Fibroblast of skin of left quadriceps (primary cell): ENCODE results near the gene WNT2.
"Not testable (repeated sequence)": the region's sequence is repeated elsewhere in the genome, so short reads cannot be mapped to it uniquely, and the experiment has no call there.

Source experiments
- DNase-seq, 2 experiments: peaks; one replicate each; pipeline ENCODE4 v3.0.0-alpha.2; 2013; ENCODE audit warnings: low read depth in 2 of 2

WNT2 gene

GRCh38 chr7:117308891-117309290 is 14.0 kb downstream of the WNT2 start:
- no peak for DNase-seq

- DNase-seq, result no peak
Observed at GRCh38 chr7:117302396-117302795, 20.5 kb downstream of the WNT2 start.

- DNase-seq, result not testable (repeated sequence)
Observed at GRCh38 chr7:117300506-117300905, 22.4 kb downstream of the WNT2 start.

GRCh38 chr7:117297606-117298005 is 25.3 kb downstream of the WNT2 start:
- DNase-seq, result no peak

DNA sequence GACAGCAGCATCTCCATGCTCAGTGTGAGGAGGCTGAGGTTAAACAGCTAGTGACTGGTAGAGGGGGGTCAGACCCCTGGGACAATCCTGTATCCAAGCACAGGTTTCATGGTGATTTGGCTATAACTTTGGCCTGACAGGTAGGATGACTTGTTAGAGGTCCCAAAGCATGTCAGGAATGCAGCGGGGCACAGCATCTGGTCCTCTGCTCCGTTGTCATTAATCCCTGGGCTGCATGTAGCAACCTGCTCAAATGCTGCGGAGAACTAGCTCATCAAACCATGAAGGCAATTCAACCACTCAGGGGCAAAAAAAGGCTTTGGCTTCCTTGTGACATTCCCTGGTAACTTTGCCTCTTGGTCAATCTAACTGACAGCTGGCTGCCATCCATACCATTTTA is 26.8 kb downstream of the WNT2 start:
- no peak for DNase-seq

DNA sequence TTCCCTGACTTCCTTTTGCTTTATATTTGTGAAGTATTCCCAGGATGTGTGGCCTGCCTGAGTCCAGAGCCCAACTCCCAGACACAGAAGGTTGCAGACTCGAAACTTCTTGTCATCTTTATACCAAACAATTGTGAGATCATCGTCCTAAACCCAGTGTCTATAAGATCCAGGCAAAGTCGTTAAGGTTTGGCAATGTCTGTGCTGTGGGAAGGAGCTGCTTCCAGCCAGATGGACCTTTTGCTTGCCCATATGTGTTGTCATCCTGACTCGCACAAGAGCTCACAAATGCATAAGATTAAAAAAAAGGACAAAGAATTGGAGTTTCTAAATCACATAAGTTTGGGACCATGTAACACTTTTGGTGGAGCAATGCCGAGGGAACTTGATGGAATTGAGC is 37.0 kb downstream of the WNT2 start:
- no peak for DNase-seq

DNA sequence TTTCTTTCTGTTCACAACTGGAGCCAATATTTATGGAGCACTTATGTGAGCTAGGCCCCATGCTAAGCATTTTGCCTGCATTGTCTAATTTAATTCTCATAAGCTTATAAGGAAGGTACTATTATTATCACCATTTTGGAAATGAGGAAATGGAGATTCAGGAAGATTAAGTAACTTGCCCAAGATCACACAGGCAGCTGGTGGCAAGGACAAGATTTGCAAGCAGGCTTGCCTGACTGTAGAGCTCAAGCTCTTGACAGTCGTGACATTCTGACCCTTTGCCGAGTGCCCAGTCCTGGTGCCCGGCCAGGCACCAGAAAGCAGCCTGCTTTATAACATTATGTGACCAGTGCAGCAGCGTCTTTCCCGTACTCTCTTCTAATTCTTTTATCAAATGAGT is 38.2 kb downstream of the WNT2 start:
- no peak for DNase-seq

DNA sequence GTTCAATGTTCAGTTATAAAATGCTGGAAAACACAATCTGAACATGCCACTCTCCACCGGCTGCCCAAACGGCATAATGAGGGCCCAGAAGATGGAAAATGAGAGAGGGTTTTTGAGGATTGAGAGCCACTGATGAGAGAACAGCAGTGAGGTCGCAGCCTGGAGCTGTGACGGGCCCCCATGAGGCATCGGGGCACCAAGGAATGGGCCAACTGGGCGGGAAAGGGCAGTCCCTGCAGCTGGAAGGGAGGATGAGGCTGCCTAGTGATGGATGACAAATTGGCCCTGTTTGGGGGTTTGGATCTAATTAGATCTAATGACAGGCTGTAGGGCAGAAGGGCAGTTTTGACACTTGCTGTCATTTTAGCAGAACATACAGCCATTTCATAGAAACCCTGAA is 39.1 kb downstream of the WNT2 start:
- DNase-seq, result no peak

- DNase-seq, result peak in 1 of 2 experiments; percentile 41
Observed at GRCh38 chr7:117283371-117283770, 39.5 kb downstream of the WNT2 start.

DNA sequence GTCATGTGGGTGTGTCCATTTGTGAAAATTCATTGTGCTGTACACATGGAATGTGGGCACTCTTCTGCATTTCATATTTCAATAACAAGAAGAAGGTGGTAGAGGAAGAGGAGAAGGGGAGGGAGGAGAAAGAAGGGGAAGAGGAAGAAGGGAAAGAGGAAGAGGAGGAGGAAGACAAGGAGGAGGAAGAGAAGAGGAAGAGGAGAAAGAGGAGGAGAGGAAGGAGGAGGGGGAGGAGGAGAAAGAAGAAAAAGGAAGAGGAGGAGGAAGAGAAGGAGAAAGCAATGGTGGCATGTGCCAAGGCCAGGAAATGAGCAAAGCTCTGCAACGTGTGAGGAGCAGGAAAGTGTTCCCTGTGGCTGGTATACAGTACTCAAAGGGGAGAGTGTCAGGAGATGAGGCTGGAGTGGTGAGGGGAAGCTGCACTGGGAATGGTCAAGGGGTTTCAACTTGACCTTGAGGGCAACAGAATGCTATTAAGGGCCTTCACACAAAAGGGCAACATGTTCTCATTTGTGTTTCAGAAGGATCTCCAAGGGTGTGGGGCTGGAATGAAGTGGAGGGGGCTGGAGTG is 40.5 kb downstream of the WNT2 start:
- no peak for DNase-seq

- no peak for DNase-seq
Observed at GRCh38 chr7:117281562-117281961, 41.3 kb downstream of the WNT2 start.

DNA sequence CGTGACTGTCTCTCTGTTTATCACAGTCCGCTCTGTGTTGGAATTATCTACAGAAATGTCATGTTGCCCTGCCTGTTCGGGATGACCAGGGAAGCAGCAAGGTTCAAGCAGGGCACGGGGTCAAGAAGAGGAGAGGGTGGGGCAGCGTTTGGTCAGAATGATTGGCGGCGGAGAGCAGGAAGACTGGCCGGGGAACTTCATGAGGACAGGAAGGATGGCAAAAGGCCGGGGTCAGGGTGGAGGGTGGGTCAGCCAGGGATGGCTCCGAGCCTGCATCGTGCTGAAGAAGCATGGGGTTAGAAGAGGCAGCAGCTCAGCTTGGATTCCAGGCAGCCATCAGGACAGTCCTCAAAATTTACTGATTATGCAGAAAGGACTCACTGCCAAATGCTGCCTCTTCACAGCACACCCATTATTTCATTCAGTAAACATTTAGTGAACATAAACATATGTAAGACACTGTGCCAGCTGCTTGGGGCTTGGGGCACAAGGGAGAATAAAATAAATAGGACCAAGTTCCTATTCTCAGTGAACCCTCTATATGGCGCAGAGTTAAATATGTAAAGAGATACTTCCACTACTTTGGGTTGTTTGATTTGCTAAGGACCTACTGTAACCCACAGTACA is 42.8 kb downstream of the WNT2 start:
- no peak for DNase-seq

GRCh38 chr7:117279203-117279602 is 43.7 kb downstream of the WNT2 start:
- DNase-seq, result no peak

DNA sequence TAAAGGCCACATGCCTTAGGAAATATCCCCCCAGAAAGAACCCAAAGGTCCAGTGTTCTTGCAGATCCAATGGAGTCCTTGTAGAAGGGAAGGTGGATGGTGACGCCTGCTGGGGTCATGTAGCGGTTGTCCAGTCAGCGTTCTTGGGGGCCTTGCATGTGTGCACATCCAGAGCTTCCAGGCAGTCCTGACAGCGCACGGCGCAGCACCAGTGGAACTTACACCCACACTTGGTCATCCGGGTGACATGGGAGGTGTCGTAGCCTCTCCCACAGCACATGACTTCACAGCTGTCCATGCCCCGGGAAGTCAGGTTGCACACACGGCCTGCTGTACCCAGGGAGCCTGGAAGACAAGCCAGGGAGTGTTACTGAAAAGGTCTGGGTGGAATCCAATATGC is 44.8 kb downstream of the WNT2 start:
- no peak for DNase-seq

- no peak for DNase-seq
Observed at GRCh38 chr7:117277576-117277975, 45.3 kb downstream of the WNT2 start.

- DNase-seq, result no peak
Observed at GRCh38 chr7:117274951-117275350, 47.9 kb downstream of the WNT2 start.

- no peak for DNase-seq
Observed at GRCh38 chr7:117273814-117274225, 49.0 kb downstream of the WNT2 start.

- DNase-seq, result no peak
Observed at GRCh38 chr7:117273325-117273724, 49.5 kb downstream of the WNT2 start.

DNA sequence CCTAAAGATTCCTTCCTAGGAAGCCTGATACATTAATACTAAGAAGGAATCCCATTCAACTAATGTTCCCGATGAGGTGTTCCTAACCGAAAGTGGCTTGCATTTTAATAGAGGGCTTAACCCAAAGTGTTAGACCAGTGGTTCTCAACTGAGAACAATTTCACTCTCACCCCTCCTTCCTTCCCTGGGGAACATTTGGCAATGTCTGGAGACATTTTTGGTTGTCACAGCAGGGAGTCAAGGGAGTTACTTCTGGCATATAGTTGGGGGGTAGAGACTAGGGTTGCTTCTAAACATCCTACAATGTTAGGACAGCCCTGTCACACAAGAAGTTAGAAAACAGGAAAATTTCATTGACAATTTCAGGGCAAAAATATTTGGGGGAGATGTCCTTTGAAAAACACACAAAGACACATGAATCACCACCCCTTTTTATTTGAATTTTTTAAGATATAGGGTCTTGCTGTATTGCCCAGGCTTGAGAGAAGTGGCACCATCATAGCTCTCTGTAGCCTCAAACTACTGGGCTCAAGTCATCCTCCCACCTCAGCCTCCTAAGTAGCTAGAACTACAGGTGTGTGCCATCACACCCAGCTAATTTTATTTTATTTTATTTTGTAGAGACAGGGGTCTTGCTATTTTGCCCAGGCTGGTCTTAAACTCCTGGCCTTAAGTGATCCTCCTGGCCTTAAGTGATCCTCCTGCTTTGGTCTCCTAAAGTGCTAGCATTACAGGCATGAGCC is 50.7 kb downstream of the WNT2 start:
- no peak for DNase-seq

- DNase-seq, result no peak
Observed at GRCh38 chr7:117271566-117271965, 51.3 kb downstream of the WNT2 start.

GRCh38 chr7:117270371-117270770 is 52.5 kb downstream of the WNT2 start:
- no peak for DNase-seq

- DNase-seq, result peak; percentile 63 to 68
Observed at GRCh38 chr7:117269886-117270285, 53.0 kb downstream of the WNT2 start.

- DNase-seq, result peak; percentile 81 to 84
Observed at GRCh38 chr7:117269417-117269816, 53.4 kb downstream of the WNT2 start.
